ENCODE measurements around the gene APMAP. TPM values are rescaled to one million over a fixed set of nuclear protein-coding genes. Genes with fewer than 3 reads are reported as not detected.

Gene APMAP
- polyA plus RNA-seq, 1 of the 3 experiments (the other 2 are of a cell fraction): 107 TPM

DNA sequence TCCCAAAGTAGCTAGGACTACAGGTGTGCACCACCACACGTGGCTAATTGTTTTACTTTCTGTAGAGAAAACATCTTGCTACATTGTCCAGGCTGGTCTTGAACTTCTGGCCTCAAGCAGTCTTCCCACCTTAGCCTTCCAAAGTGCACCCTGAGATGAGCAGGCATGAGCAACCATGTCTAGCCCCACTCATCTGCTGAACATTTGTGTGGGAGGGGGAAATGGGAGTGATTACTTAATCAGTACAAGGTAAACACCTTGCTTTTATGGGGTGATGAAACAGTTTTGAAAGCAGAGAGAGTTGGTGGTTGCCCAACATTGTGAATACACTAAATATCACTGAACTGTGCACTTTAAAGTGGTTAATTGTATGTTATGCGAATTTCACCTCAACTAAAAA is 5.3 kb downstream of the APMAP start:
- no peak for DNase-seq
- ChIA-PET POLR2A (no interaction called here), CTCF (no interaction called here)
- Histone ChIP-seq H3K27ac (ENCODE audit: low read depth in 2 of 2, low read length in 1 of 2) (no peak overlapping the region), H3K4me3 (ENCODE audit: low read depth in 2 of 2, low read length in 1 of 2) (no peak overlapping the region), H3F3A (replicated peaks; ENCODE audit: insufficient read depth) (no peaks in the 10 kb centered on the region), H2AFZ (ENCODE audit: low read depth) (no peak overlapping the region), H3K9ac (no peak overlapping the region), H3K9me2 (no peaks in the 10 kb centered on the region), H3K36me3 (replicated peaks in 1 of 2; ENCODE audit: control insufficient read depth in 1 of 2, insufficient read depth in 2 of 2, low read length in 1 of 2) (peaks cover 8 to 9% of the 10 kb centered on the region in 2 experiments), H3K4me1 (ENCODE audit: control insufficient read depth in 1 of 2, insufficient read depth in 2 of 2, low read depth in 1 of 2, low read length in 1 of 2) (peaks cover 8 to 14% of the 10 kb centered on the region in 2 experiments; a peak in 3 of 4 replicates), H3K9me3 (no peaks in the 10 kb centered on the region), H4K20me1 (ENCODE audit: insufficient read depth) (no peaks in the 10 kb centered on the region), H3K4me2 (no peak overlapping the region), H3K27me3 (ENCODE audit: insufficient read depth) (no peaks in the 10 kb centered on the region), H3K79me2 (ENCODE audit: insufficient read depth) (peaks cover 73% of the 10 kb centered on the region)
- TF ChIP-seq RCOR1 (IDR thresholded peaks at IDR 0.05; ENCODE audit: low read length) (no peak), NFIC (IDR thresholded peaks at IDR 0.05; ENCODE audit: borderline replicate concordance) (no peak), EP300 (IDR thresholded peaks at IDR 0.05; ENCODE audit: borderline replicate concordance in 1 of 2, low read depth in 1 of 2, low read length in 1 of 2) (no peak), FOSL2 (IDR thresholded peaks at IDR 0.05; ENCODE audit: borderline replicate concordance, low read depth) (no peak)
- TF ChIP-seq, protein P1, sequence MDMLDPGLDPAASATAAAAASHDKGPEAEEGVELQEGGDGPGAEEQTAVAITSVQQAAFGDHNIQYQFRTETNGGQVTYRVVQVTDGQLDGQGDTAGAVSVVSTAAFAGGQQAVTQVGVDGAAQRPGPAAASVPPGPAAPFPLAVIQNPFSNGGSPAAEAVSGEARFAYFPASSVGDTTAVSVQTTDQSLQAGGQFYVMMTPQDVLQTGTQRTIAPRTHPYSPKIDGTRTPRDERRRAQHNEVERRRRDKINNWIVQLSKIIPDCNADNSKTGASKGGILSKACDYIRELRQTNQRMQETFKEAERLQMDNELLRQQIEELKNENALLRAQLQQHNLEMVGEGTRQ (IDR thresholded peaks at IDR 0.05; ENCODE audit: borderline replicate concordance, low read depth, low read length): no peak
- TF ChIP-seq, protein P2, sequence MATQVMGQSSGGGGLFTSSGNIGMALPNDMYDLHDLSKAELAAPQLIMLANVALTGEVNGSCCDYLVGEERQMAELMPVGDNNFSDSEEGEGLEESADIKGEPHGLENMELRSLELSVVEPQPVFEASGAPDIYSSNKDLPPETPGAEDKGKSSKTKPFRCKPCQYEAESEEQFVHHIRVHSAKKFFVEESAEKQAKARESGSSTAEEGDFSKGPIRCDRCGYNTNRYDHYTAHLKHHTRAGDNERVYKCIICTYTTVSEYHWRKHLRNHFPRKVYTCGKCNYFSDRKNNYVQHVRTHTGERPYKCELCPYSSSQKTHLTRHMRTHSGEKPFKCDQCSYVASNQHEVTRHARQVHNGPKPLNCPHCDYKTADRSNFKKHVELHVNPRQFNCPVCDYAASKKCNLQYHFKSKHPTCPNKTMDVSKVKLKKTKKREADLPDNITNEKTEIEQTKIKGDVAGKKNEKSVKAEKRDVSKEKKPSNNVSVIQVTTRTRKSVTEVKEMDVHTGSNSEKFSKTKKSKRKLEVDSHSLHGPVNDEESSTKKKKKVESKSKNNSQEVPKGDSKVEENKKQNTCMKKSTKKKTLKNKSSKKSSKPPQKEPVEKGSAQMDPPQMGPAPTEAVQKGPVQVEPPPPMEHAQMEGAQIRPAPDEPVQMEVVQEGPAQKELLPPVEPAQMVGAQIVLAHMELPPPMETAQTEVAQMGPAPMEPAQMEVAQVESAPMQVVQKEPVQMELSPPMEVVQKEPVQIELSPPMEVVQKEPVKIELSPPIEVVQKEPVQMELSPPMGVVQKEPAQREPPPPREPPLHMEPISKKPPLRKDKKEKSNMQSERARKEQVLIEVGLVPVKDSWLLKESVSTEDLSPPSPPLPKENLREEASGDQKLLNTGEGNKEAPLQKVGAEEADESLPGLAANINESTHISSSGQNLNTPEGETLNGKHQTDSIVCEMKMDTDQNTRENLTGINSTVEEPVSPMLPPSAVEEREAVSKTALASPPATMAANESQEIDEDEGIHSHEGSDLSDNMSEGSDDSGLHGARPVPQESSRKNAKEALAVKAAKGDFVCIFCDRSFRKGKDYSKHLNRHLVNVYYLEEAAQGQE (IDR thresholded peaks at IDR 0.05; ENCODE audit: low read depth, low read length): no peak
- 86% methylated on average over 2 of the region's 2 CpGs for WGBS (ENCODE audit: low lambda C conversion rate)

DNA sequence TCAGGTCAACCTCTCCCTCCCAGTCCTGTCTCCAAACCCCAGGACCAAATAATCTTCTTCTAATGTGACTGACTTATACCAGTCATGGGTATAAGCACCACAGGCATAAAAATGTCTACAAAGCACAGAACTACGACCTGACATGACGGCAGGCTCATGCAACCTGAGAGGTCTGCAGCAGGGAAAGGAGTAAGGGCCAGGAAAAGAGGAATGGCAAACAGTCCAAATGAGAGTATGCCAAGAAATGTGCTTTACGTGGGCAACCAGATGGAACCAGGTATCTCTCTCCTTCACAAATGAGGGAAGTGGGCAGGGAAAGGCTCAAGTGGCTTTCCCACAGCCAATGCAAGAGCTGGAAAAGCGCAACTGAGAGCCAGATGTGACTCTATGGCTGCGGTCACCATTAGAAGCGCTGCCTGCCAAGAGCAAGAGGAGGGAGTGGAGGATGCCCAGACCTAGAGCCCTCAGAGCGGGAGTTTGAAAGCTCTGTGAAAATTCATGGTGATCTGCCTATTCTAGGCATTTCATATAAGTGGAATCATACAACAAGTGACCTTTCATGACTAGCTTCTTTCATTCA is 6.0 kb downstream of the APMAP start:
- H3K79me2 ChIP-seq (ENCODE audit: insufficient read depth): peaks cover 68% of the 10 kb centered on the region
- CTCF ChIA-PET: interaction anchor here (1.5 kb wide), 1 partner anchor 36 kb away, joined by 3 read pairs; no protein-coding TSS in a partner anchor
- no peak overlapping the region for H2AFZ ChIP-seq (ENCODE audit: low read depth)

More for the DNA sequence above, 6.0 kb downstream of the APMAP start:
- H3K4me2 ChIP-seq: no peak overlapping the region
- no peaks in the 10 kb centered on the region for H3K9me3 ChIP-seq
- H4K20me1 ChIP-seq (ENCODE audit: insufficient read depth): no peaks in the 10 kb centered on the region
- H3K27ac ChIP-seq (ENCODE audit: low read depth in 2 of 2, low read length in 1 of 2): no peak overlapping the region
- H3K4me1 ChIP-seq (ENCODE audit: control insufficient read depth in 1 of 2, insufficient read depth in 2 of 2, low read depth in 1 of 2, low read length in 1 of 2): peaks cover 7 to 11% of the 10 kb centered on the region in 2 experiments; a peak in 3 of 4 replicates
- POLR2A ChIA-PET: no interaction called here
- H3F3A ChIP-seq (replicated peaks; ENCODE audit: insufficient read depth): no peaks in the 10 kb centered on the region
- 97% methylated on average over 7 of the region's 7 CpGs for WGBS (ENCODE audit: low lambda C conversion rate)
- no peak overlapping the region for H3K4me3 ChIP-seq (ENCODE audit: low read depth in 2 of 2, low read length in 1 of 2)
- no peak for DNase-seq
- H3K9me2 ChIP-seq: no peaks in the 10 kb centered on the region
- H3K36me3 ChIP-seq (replicated peaks in 1 of 2; ENCODE audit: control insufficient read depth in 1 of 2, insufficient read depth in 2 of 2, low read length in 1 of 2): peaks cover 11 to 15% of the 10 kb centered on the region in 2 experiments
- TF ChIP-seq JUND (IDR thresholded peaks at IDR 0.05): no peak
- TF ChIP-seq, protein P3, sequence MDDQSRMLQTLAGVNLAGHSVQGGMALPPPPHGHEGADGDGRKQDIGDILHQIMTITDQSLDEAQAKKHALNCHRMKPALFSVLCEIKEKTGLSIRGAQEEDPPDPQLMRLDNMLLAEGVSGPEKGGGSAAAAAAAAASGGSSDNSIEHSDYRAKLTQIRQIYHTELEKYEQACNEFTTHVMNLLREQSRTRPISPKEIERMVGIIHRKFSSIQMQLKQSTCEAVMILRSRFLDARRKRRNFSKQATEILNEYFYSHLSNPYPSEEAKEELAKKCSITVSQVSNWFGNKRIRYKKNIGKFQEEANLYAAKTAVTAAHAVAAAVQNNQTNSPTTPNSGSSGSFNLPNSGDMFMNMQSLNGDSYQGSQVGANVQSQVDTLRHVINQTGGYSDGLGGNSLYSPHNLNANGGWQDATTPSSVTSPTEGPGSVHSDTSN (IDR thresholded peaks at IDR 0.05): no peak
- TF ChIP-seq RFX5 (IDR thresholded peaks at IDR 0.05; ENCODE audit: low read length): no peak
- no peaks in the 10 kb centered on the region for H3K27me3 ChIP-seq (ENCODE audit: insufficient read depth)
- H3K9ac ChIP-seq: no peak overlapping the region
